Endothelial cell of umbilical vein (primary cell): ENCODE measurements around the gene VEZT. TPM values are rescaled to one million over a fixed set of nuclear protein-coding genes. Genes with fewer than 3 reads are reported as not detected.
"Not testable (repeated sequence)": the region's sequence is repeated elsewhere in the genome, so short reads cannot be mapped to it uniquely, and the experiment has no call there.

Source experiments
- BruUV-seq: library from RNA; stranded (reverse); fragments of 400-500 nt; replicated peaks from 2 replicates; lab custom pipeline; 2021; lab: Mats Ljungman, UMichigan
- CTCF ChIA-PET: fragments of 300-600, 350-600 bp; sonication (Branson Sonifier 250); formaldehyde crosslinking; loops from one replicate; lab custom pipeline; 2021; ENCODE audit warnings: antibody characterized with exemption, inconsistent platforms; lab: Charles Lee
- POLR2A ChIA-PET: fragments of 300-600, 350-600 bp; sonication (Branson Sonifier 250); formaldehyde crosslinking; loops from one replicate; lab custom pipeline; 2021; ENCODE audit warnings: antibody characterized with exemption, inconsistent platforms; lab: Charles Lee
- DNase-seq: peaks from one replicate; pipeline ENCODE4 v3.0.0-alpha.2; 2011; ENCODE audit warnings: low read depth, low spot score
- FAIRE-seq: peaks from 2 replicates; lab custom pipeline; 2011; peaks lifted over from hg19 to GRCh38; lab: Jason Lieb, UNC
- H2AFZ ChIP-seq: 2 replicates; pipeline ENCODE4 v1.6.0; 2012; ENCODE audit warnings: low read depth, low read length, control low read depth, inconsistent platforms
- H3K27ac ChIP-seq: 2 replicates; pipeline ENCODE4 v1.5.1; 2011; ENCODE audit warnings: low read depth, mild to moderate bottlenecking, control low read depth, low read length, moderate library complexity; ENCODE audit not compliant: insufficient read depth
- H3K27me3 ChIP-seq, 2 experiments: 2 replicates each; pipeline versions ENCODE4 v1.6.0 to v1.6.1; 2011; ENCODE audit warnings: low read length in 2 of 2, mixed read lengths in 1 of 2; ENCODE audit not compliant: control insufficient read depth in 2 of 2, insufficient read depth in 2 of 2
- H3K36me3 ChIP-seq, 2 experiments: 2 replicates in 1 of 2; 3 replicates in 1 of 2; pipeline ENCODE4 v1.5.1; 2011; ENCODE audit warnings: low read length in 2 of 2, mild to moderate bottlenecking in 1 of 2, moderate library complexity in 1 of 2; ENCODE audit not compliant: control insufficient read depth in 2 of 2, insufficient read depth in 2 of 2; ENCODE audit errors: extremely low read depth in 1 of 2
- H3K4me1 ChIP-seq: 3 replicates; pipeline ENCODE4 v1.5.1; 2011; ENCODE audit warnings: mild to moderate bottlenecking, low read length; ENCODE audit not compliant: control insufficient read depth, insufficient read depth; ENCODE audit errors: extremely low read depth
- H3K4me2 ChIP-seq: 2 replicates; pipeline ENCODE4 v1.6.1; 2011; ENCODE audit warnings: low read length, control low read depth, mixed read lengths; ENCODE audit not compliant: insufficient read depth
- H3K4me3 ChIP-seq, 3 experiments: fragments of 200-600 bp in 1 of 3; sonication (generic), shearing (Covaris generic) in 1 of 3; replicated peaks in 1 of 3; 2 replicates each; pipeline ENCODE4 v1.5.1; 2011 to 2016; ENCODE audit warnings: control low read depth in 3 of 3, low read length in 3 of 3, mild to moderate bottlenecking in 2 of 3, inconsistent platforms in 1 of 3, low read depth in 1 of 3, moderate library complexity in 1 of 3; ENCODE audit not compliant: insufficient read depth in 1 of 3
- H3K79me2 ChIP-seq: 2 replicates; pipeline ENCODE4 v1.6.0; 2012; ENCODE audit warnings: low read length, inconsistent platforms; ENCODE audit not compliant: control insufficient read depth, insufficient read depth
- H3K9ac ChIP-seq: replicated peaks from 2 replicates; pipeline ENCODE3; 2011; ENCODE audit warnings: low read length, control low read depth; ENCODE audit not compliant: insufficient read depth; ENCODE audit errors: extremely low read depth
- H3K9me1 ChIP-seq: replicated peaks from 3 replicates; pipeline ENCODE4 v1.6.0; 2011; ENCODE audit warnings: mild to moderate bottlenecking, low read length; ENCODE audit not compliant: control insufficient read depth, insufficient read depth; ENCODE audit errors: extremely low read depth
- H3K9me3 ChIP-seq: replicated peaks from 2 replicates; pipeline ENCODE4 v1.5.1; 2012; ENCODE audit warnings: low read length, inconsistent platforms; ENCODE audit not compliant: control insufficient read depth, insufficient read depth
- H4K20me1 ChIP-seq: replicated peaks from 2 replicates; pipeline ENCODE3; 2011; ENCODE audit warnings: mild to moderate bottlenecking, low read length; ENCODE audit not compliant: control insufficient read depth, insufficient read depth; ENCODE audit errors: extremely low read depth
- CTCF ChIP-seq, 2 donors: IDR thresholded peaks; 1 replicate in 1 of 2; 2 replicates in 1 of 2; pipeline ENCODE4 v1.5.1; 2011; ENCODE audit warnings: low read length in 2 of 2, mild to moderate bottlenecking in 2 of 2, moderate library complexity in 2 of 2, control low read depth in 1 of 2, inconsistent platforms in 1 of 2, low read depth in 1 of 2; ENCODE audit not compliant: insufficient read depth in 1 of 2; ENCODE audit errors: extremely low read depth in 1 of 2
- EZH2 ChIP-seq: IDR thresholded peaks from 2 replicates; pipeline ENCODE4 v1.6.1; 2012; ENCODE audit warnings: borderline replicate concordance, low read depth, mild to moderate bottlenecking, moderate library complexity, low read length, inconsistent platforms; ENCODE audit not compliant: severe bottlenecking
- FOS ChIP-seq: IDR thresholded peaks from 2 replicates; pipeline ENCODE4 v1.6.1; 2011; ENCODE audit warnings: mild to moderate bottlenecking, low read length, moderate library complexity, borderline replicate concordance; ENCODE audit not compliant: insufficient read depth
- GATA2 ChIP-seq: IDR thresholded peaks from 2 replicates; pipeline ENCODE4 v1.7.0; 2011; ENCODE audit warnings: low read depth, mild to moderate bottlenecking, moderate library complexity, mixed read lengths, low read length; ENCODE audit not compliant: insufficient read length, insufficient read depth
- JUN ChIP-seq: IDR thresholded peaks from 2 replicates; pipeline ENCODE4 v1.6.1; 2011; ENCODE audit warnings: borderline replicate concordance, low read depth; ENCODE audit not compliant: insufficient read length, insufficient read depth
- MAX ChIP-seq: IDR thresholded peaks from 2 replicates; pipeline ENCODE4 v1.6.1; 2011; ENCODE audit not compliant: insufficient read depth, insufficient read length
- MYC ChIP-seq: IDR thresholded peaks from one replicate; pipeline ENCODE4 v1.6.1; 2011; ENCODE audit warnings: mild to moderate bottlenecking, low read depth, low read length
- POLR2A ChIP-seq: IDR thresholded peaks from 2 replicates; pipeline ENCODE4 v1.6.1; 2012; ENCODE audit warnings: low read depth, mild to moderate bottlenecking, control low read depth, low read length
- POLR2AphosphoS5 ChIP-seq: IDR thresholded peaks from 2 replicates; pipeline ENCODE4 v1.6.1; 2012; ENCODE audit warnings: low read depth, mild to moderate bottlenecking, control low read depth, low read length, moderate library complexity; ENCODE audit not compliant: insufficient read depth
- dilution Hi-C: fragments of 300-500 bp; cut with MboI; formaldehyde crosslinking; loops from one replicate; pipeline ENCODE4 v1.15.0; 2019; ENCODE audit warnings: low sequenced_read_pairs; ENCODE audit not compliant: extremely low pct_ligation_motif_present
- intact Hi-C: fragments of 100-400 bp; cut with micrococcal nuclease; formaldehyde crosslinking; loops from one replicate; pipeline ENCODE4 v1.10.0; 2022
- polyA plus RNA-seq, 4 experiments: library from polyadenylated mRNA; depleted of rRNA in 3 of 4; stranded (reverse) in 3 of 4; unstranded in 1 of 4; fragments of >200 nt; gene quantifications; 2 replicates each; pipeline versions ENCODE4 v1.2.1 to v1.2.3, GENCODE V29; 2011 to 2012; ENCODE audit warnings: missing spikeins in 1 of 4
- total RNA-seq: library from RNA; stranded (reverse); gene quantifications from 2 replicates; pipeline ENCODE4 v1.2.3, GENCODE V29; 2021

VEZT gene
- total and polyA plus RNA-seq, 2 donors (not counting 3 experiments of a cell fraction or from before 2014, with no cell fraction given), result 57.8 to 91.3 TPM

GRCh38 chr12:95323212-95323611, 105.6 kb downstream of the VEZT start:
- no peak for DNase-seq

GRCh38 chr12:95324246-95324645, 106.6 kb downstream of the VEZT start:
- H3K9ac ChIP-seq, dilution Hi-C loops, H4K20me1 ChIP-seq, FAIRE-seq, H3K9me1 ChIP-seq, H3K4me1 ChIP-seq, H3K9me3 ChIP-seq, H3K27me3 ChIP-seq, H3K4me3 ChIP-seq, H3K27ac ChIP-seq, H3K36me3 ChIP-seq, H3K4me2 ChIP-seq, H3K79me2 ChIP-seq, DNase-seq, BruUV-seq, intact Hi-C loops, H2AFZ ChIP-seq: not testable (repeated sequence)
- ChIA-PET POLR2A (interaction anchor here (0.7 kb wide), 1 partner anchor 50 kb away, joined by 3 read pairs; no protein-coding TSS in a partner anchor), CTCF (interaction anchor here (0.6 kb wide), 1 partner anchor 193 kb away, joined by 3 read pairs; no protein-coding TSS in a partner anchor)

More at GRCh38 chr12:95323212-95323611, 105.6 kb downstream of the VEZT start:
- no peak overlapping the region for H3K27ac ChIP-seq
- no TSS peak for BruUV-seq
- H3K4me3 ChIP-seq, result no peak overlapping the region
- no peak overlapping the region for H3K9ac ChIP-seq
- H3K9me3 ChIP-seq, result no peaks in the 10 kb centered on the region
- no peaks in the 10 kb centered on the region for H3K9me1 ChIP-seq
- ChIA-PET POLR2A (no interaction called here), CTCF (interaction anchor here (0.8 kb wide), 1 partner anchor 11 kb away, joined by 4 read pairs; no protein-coding TSS in a partner anchor)
- dilution Hi-C loops, result no loop called here
- no peak overlapping the region for H3K4me2 ChIP-seq
- no peaks in the 10 kb centered on the region for H3K27me3 ChIP-seq
- H4K20me1 ChIP-seq, result no peaks in the 10 kb centered on the region
- intact Hi-C loops, result no loop called here
- no peaks in the 10 kb centered on the region for H3K79me2 ChIP-seq
- H2AFZ ChIP-seq, result no peak overlapping the region
- TF ChIP-seq POLR2A (no peak), CTCF (IDR thresholded peaks at IDR 0.05; ENCODE audit: extremely low read depth in 1 of 2, insufficient read depth in 1 of 2, low read depth in 1 of 2, low read length in 2 of 2) (no peak), MYC (no peak), POLR2AphosphoS5 (no peak), GATA2 (no peak), FOS (no peak), EZH2 (no peak), MAX (no peak), JUN (no peak)
- FAIRE-seq, result no peak
- H3K4me1 ChIP-seq, result no peaks in the 10 kb centered on the region
- no peaks in the 10 kb centered on the region for H3K36me3 ChIP-seq
